Measurements from ENCODE around the gene ETS2. TPM values are rescaled to one million over a fixed set of nuclear protein-coding genes. Genes with fewer than 3 reads are reported as not detected.

ETS2 gene
- total and polyA plus RNA-seq, 7 donors: 37.0 to 494 (median 94.5) TPM

GRCh38 chr21:38861989-38862683, 56.4 kb downstream of the ETS2 start:
- DNase-seq: no peak
- Histone ChIP-seq H3K4me3 (no peak overlapping the region), H3K4me1 (peaks cover 14% of the 10 kb centered on the region), H3K27me3 (ENCODE audit: insufficient read depth in 3 of 3, low read length in 2 of 3) (no peaks in the 10 kb centered on the region), H3K36me3 (ENCODE audit: insufficient read depth in 1 of 2, low read depth in 1 of 2) (no peaks in the 10 kb centered on the region), H3K27ac (no peak overlapping the region), H3K9me3 (no peaks in the 10 kb centered on the region)
- ATAC-seq: no peak
- intact Hi-C loops (cut with DNase I): no loop called here
- no peak for TF ChIP-seq CTCF (IDR thresholded peaks at IDR 0.05)
- WGBS, 3 donors: 78 to 90% (median 82%) methylated on average over 8 of the region's 8 CpGs

GRCh38 chr21:38863291-38863690, 57.6 kb downstream of the ETS2 start:
- Histone ChIP-seq H3K4me3 (no peak overlapping the region), H3K4me1 (peaks cover 3% of the 10 kb centered on the region), H3K9me3 (no peaks in the 10 kb centered on the region), H3K36me3 (ENCODE audit: insufficient read depth in 1 of 2, low read depth in 1 of 2) (no peaks in the 10 kb centered on the region), H3K27ac (no peak overlapping the region), H3K27me3 (ENCODE audit: insufficient read depth in 3 of 3, low read length in 2 of 3) (no peaks in the 10 kb centered on the region)
- 91 to 100% (median 100%) methylated on average over 2 of the region's 2 CpGs for WGBS, 3 donors
- intact Hi-C loops (cut with DNase I): no loop called here
- DNase-seq: no peak
- peak in 2 of 4 donors; percentile 23 to 32 for ATAC-seq
- TF ChIP-seq CTCF (IDR thresholded peaks at IDR 0.05): no peak

- 75 to 77% (median 77%) methylated on average over 8 of the region's 8 CpGs for WGBS, 3 donors
- H3K4me1 ChIP-seq: no peaks in the 10 kb centered on the region
- H3K27ac ChIP-seq: no peak overlapping the region
- H3K27me3 ChIP-seq (ENCODE audit: insufficient read depth in 3 of 3, low read length in 2 of 3): no peaks in the 10 kb centered on the region
- H3K4me3 ChIP-seq: no peak overlapping the region
- no peak for TF ChIP-seq CTCF (IDR thresholded peaks at IDR 0.05)
- H3K9me3 ChIP-seq: no peaks in the 10 kb centered on the region
- intact Hi-C loops (cut with DNase I): no loop called here
- no peaks in the 10 kb centered on the region for H3K36me3 ChIP-seq (ENCODE audit: insufficient read depth in 1 of 2, low read depth in 1 of 2)
- peak in 1 of 4 donors; percentile 40 for ATAC-seq
- no peak for DNase-seq
Measured at GRCh38 chr21:38863843-38864363, 58.2 kb downstream of the ETS2 start.

- Histone ChIP-seq H3K27ac (no peak overlapping the region), H3K9me3 (no peaks in the 10 kb centered on the region), H3K36me3 (ENCODE audit: insufficient read depth in 1 of 2, low read depth in 1 of 2) (no peaks in the 10 kb centered on the region), H3K27me3 (ENCODE audit: insufficient read depth in 3 of 3, low read length in 2 of 3) (no peaks in the 10 kb centered on the region), H3K4me1 (no peaks in the 10 kb centered on the region), H3K4me3 (no peak overlapping the region)
- DNase-seq (no peak), ATAC-seq (no peak)
- 68 to 80% (median 72%) methylated on average over 3 of the region's 3 CpGs for WGBS, 3 donors
- TF ChIP-seq CTCF (IDR thresholded peaks at IDR 0.05): no peak
- intact Hi-C loops (cut with DNase I): no loop called here
Measured at GRCh38 chr21:38864964-38865363, 59.2 kb downstream of the ETS2 start.

- intact Hi-C loops (cut with DNase I): no loop called here
- Histone ChIP-seq H3K36me3 (ENCODE audit: insufficient read depth in 1 of 2, low read depth in 1 of 2) (no peaks in the 10 kb centered on the region), H3K9me3 (no peaks in the 10 kb centered on the region), H3K27ac (no peak overlapping the region), H3K4me3 (no peak overlapping the region), H3K4me1 (no peaks in the 10 kb centered on the region), H3K27me3 (ENCODE audit: insufficient read depth in 3 of 3, low read length in 2 of 3) (no peaks in the 10 kb centered on the region)
- TF ChIP-seq CTCF (IDR thresholded peaks at IDR 0.05): no peak
- ATAC-seq (no peak), DNase-seq (no peak)
- WGBS, 3 donors: 71 to 79% (median 75%) methylated on average over 3 of the region's 3 CpGs
Measured at GRCh38 chr21:38869196-38869595, 63.5 kb downstream of the ETS2 start.
